Body of pancreas (tissue), 4 donors: ENCODE data around the gene ZDHHC3.

Experiments used
- POLR2A ChIP-seq, 3 donors: fragments of 450-650 bp; IDR thresholded peaks; one replicate each; pipeline ENCODE4 v1.6.1; 2016; ENCODE audit warnings: antibody characterized with exemption in 3 of 3, mild to moderate bottlenecking in 2 of 3
- TF ChIP-seq, protein P1 (sequence below), 7 experiments: fragments of 450-650 bp in 4 of 7; fragments of 200-600 bp in 3 of 7; sonication (generic) in 3 of 7; IDR thresholded peaks; one replicate each; pipeline ENCODE4 v1.5.1; 2016 to 2019; ENCODE audit warnings: antibody characterized with exemption in 7 of 7

DNA sequence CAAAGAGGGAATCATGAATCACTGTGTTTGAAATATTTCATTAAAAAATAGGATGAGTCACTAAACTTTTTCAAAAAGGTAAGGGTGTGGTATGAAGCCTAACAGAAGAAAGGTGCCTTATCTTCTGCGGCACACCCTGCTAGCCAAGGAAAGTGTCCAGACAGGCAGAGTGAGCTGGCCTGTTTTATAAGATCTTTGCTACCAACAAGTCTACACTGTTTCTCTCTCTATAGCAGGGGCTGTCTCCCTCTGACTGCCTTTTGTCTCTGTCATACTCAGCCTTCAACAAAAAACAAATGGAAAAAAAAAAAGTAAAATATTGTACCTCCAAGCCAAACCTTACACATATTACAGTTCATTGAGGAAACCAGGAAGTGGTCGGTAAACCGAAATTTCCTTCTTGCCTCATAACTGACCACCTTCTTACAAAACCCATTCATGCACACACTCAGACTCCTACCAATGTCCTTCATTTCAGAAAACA lies 9.1 kb downstream of the ZDHHC3 start:
- no peak for TF ChIP-seq POLR2A (IDR thresholded peaks at IDR 0.05)
- TF ChIP-seq, protein P1, sequence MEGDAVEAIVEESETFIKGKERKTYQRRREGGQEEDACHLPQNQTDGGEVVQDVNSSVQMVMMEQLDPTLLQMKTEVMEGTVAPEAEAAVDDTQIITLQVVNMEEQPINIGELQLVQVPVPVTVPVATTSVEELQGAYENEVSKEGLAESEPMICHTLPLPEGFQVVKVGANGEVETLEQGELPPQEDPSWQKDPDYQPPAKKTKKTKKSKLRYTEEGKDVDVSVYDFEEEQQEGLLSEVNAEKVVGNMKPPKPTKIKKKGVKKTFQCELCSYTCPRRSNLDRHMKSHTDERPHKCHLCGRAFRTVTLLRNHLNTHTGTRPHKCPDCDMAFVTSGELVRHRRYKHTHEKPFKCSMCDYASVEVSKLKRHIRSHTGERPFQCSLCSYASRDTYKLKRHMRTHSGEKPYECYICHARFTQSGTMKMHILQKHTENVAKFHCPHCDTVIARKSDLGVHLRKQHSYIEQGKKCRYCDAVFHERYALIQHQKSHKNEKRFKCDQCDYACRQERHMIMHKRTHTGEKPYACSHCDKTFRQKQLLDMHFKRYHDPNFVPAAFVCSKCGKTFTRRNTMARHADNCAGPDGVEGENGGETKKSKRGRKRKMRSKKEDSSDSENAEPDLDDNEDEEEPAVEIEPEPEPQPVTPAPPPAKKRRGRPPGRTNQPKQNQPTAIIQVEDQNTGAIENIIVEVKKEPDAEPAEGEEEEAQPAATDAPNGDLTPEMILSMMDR (IDR thresholded peaks at IDR 0.05), result no peak
